ENCODE data around the gene PDE4A.

DNA sequence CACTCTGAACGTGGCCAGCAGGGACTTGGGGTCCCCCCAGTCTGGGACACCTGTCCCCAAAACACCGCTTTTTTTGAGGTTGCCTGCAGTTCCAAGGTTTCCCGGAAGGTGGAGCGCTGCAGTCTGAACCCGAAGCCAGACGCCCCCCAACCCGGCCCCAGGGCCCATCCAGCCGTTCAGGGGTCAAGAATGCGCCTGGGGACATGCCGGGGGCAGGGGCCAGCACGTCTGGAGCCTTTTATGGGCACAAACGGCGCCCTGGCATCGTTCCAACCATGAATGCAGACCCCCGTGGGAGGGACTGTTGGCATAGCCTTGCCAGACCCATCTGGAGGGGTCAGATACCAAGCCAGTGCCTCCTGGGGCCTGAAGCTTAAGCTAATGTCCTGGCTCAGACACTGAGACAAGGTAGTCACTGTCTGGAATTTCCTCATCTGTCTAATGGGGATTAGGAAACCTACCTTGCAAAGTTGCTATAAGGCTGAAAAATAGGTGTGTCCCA is 90.0 kb downstream of the PDE4A start:
- TF ChIP-seq, protein P1, sequence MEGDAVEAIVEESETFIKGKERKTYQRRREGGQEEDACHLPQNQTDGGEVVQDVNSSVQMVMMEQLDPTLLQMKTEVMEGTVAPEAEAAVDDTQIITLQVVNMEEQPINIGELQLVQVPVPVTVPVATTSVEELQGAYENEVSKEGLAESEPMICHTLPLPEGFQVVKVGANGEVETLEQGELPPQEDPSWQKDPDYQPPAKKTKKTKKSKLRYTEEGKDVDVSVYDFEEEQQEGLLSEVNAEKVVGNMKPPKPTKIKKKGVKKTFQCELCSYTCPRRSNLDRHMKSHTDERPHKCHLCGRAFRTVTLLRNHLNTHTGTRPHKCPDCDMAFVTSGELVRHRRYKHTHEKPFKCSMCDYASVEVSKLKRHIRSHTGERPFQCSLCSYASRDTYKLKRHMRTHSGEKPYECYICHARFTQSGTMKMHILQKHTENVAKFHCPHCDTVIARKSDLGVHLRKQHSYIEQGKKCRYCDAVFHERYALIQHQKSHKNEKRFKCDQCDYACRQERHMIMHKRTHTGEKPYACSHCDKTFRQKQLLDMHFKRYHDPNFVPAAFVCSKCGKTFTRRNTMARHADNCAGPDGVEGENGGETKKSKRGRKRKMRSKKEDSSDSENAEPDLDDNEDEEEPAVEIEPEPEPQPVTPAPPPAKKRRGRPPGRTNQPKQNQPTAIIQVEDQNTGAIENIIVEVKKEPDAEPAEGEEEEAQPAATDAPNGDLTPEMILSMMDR (conservative IDR thresholded peaks at IDR 0.05) = peak; percentile 95
- TF ChIP-seq EZH2 (IDR thresholded peaks at IDR 0.05; ENCODE audit: low read depth) = no peak

All from PC-9 (cell line).